IPS DF 19.7 (cell line): Measurements from ENCODE around the gene COL13A1.

ENCODE experiments used
- DNase-seq: peaks from one replicate; pipeline ENCODE4 v3.0.0-alpha.2; 2013; ENCODE audit warnings: low read depth, low spot score

COL13A1 gene

DNA sequence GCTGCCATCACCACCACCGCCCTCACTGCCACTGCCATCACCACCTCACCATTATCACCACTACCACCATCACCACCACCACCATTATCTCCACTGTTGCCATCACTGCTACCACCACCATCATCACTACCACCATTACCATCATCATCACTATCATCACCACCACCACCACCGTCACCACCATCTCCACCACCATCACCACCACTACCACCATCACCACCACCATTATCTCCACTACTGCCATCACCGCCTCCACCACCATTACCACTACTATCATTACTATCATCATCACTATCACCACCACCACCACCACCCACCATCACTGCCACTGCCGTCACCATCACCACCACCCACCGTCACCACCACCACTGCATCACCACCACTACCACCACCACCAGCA is 9.9 kb upstream of the COL13A1 start:
- no peak for DNase-seq

DNA sequence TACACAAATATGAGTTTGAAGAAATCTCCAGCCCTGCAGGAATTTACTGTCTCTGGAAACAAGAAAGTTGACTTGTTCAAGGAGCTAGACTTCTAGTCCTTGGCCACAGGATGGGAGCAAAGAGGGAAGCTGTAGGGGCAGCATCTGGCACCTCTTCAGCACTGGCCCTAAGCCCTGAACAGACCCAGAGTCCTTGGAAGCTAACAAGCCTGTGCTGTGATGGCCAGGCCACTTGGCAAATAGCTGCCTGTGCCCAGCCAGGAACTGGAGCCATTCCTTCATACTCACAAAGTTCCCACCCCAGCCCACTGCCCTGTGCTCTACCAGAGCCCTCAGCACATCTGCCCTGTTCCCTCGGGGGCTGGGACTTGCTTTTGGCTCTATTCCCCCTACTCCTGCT is 9.4 kb upstream of the COL13A1 start:
- DNase-seq = no peak

DNA sequence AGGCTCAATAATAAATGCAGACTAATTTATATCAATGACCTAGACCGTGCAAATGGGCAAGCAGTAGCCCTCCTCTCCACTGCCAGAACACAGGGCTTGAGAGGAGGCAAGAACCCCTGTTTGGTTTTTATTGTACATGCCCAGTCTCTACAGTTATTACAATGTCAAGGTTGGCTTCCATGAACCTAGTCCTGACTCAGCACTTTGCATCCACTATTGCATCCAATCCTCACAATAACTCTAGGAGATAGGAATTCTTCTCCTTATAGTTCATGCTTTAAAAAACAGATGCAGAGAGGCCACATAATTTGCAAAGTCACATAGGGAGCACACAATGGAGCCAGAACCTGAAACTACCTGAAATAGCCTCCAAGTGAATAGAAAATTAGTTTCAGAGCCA is 7.0 kb upstream of the COL13A1 start:
- DNase-seq = no peak

DNA sequence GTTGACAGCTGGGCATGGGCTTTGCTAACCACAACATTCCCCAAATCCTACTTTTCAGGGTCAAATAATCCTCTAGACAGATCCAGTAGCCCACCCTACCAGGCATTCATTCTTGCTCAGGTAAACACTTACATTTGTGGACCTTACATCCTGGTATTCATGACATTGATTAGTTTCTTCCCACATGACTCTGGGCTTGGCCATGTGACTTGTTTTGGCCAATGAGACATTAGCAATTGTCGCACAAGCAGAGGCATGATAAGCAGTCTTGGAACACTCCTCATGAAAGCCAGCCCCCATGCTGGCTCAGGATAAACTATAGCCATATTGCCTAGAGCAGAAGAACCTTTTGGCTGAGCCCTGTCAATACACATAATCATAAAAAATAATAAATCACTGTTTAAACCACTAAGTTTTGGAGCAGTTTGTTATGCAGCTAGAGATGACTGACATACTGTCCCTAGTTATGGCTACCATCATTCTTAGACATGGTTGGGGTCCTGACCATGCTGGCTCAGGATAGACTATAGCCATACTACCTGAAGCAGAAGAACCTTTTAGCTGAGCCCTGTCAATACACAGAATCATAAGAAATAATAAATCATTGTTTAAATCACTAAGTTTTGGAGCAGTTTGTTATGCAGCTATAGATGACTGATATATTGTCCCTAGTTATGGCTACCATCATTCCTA is 6.3 kb upstream of the COL13A1 start:
- DNase-seq = no peak

DNA sequence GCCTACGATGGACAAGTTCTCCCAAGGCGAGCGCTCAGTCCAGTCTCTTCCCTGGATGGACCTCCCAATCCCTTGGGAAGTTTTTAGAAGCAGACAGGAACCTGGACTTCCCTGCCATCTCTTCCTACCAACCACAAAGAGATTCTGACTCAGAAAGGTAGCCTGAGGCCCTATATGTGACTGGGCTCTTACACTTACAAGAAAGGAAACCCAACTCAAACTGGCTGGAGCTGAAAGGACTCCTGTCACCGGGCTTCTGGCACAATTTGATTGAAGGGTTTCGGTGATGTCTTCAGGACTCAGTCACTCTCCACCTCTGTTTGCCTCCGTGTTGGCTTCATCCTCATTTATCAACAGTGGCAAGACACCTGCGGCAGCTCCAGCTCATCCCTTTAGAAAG is 3.7 kb upstream of the COL13A1 start:
- no peak for DNase-seq

DNA sequence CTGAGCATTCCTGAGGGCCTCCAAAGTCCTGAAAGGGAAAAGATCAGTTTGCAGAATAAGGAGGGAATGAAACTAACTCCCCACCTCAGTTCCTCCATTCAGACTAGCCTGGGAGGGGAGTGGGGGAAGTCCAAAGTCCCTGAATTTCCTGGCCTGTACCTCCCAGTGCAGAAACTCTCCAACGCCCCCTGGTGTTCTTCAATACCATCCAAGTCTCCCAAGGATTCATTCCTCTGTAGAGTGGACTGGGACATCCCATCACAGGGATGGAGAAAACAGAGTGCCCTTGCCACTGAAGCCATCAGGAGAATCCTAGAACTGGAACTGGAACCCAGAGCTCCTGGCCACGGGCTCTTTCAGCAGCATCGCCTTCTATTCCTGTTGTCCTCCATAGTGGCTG is 1.6 kb upstream of the COL13A1 start:
- DNase-seq = no peak

DNA sequence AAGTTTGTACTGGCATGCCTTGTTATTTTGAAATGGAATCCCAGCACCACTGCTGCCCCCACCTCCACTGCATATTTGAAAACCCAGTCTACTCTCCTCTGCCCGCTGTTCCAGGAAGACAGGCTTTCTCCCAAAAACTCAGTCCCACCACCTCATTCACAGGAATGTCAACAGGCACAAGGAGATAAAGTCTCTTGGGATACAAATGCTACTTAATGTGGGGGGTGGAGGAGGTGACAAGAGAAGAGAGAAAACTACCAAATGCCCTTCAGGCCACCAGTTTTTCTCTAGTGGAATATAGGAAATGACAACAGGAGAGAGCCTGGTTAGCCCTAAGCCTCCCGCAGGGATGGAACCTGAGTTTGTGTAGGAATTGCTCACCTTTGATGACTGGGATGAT is 1.0 kb upstream of the COL13A1 start:
- DNase-seq = no peak

DNA sequence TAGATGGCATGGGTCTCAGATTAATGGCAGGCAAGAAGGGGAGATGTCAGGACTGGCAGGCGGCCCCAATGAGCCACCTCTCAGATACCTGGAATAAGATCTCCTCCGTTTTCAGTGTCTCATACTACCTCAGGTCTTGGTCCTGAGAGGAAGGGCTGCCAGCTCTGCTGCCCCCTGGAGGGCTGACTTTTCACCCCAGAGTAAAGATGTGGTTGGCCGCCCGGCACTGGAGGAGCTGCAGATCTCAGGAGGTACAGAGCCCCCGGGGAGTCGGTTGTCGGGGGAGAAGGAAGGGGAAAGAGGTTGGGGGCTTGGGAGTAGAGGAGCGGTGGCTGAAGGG is 642 bp upstream of the COL13A1 start:
- DNase-seq = no peak

DNA sequence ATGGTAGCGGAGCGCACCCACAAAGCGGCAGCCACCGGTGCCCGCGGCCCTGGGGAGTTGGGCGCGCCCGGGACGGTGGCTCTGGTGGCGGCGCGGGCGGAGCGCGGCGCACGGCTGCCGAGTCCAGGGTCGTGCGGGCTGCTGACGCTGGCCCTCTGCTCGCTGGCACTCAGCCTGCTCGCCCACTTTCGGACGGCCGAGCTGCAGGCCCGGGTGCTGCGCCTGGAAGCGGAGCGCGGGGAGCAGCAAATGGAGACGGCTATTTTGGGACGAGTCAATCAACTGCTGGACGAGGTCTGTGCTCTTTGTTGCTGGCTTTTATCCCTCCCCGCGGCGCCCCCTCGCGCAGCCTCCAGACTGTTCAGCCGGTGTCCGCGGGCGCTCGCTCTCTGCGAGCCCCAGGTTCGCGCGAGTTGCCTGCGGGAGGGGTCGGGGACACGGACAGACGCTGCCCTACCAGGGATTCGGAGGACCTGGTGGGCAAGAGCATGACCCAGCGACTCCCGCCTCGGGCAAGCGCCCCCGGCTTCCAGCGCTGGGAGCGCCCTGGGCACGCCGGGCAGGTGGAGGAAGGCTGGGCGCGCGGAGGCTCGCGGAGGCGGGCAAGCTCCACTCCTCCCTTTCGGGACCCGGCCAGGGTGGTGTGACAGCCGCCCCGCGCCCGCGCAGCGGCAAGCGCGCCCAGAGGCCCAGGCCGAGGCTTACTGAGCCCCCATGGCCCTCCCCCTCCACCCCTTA is 887 bp downstream of the COL13A1 start:
- DNase-seq = no peak

DNA sequence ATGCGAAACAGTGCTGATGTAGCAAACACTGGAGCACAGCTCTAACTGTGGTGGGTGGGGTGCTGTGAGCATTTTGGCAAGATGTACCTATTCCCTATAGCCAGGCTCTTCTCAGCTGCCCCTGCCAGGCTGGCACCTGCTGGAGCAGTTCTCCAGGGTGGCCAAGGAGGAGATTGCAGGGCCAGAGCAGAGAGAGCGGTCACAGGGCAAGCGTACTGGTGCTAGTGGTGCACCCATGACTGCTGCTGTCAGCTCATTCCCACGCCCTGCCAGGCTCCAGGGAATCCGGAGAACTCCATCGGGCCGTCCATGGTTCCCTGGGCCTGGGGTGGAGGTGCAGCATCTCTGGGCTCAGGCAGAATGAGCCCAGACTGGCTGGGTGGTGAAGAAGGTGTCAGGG is 2.1 kb downstream of the COL13A1 start:
- DNase-seq = no peak

DNA sequence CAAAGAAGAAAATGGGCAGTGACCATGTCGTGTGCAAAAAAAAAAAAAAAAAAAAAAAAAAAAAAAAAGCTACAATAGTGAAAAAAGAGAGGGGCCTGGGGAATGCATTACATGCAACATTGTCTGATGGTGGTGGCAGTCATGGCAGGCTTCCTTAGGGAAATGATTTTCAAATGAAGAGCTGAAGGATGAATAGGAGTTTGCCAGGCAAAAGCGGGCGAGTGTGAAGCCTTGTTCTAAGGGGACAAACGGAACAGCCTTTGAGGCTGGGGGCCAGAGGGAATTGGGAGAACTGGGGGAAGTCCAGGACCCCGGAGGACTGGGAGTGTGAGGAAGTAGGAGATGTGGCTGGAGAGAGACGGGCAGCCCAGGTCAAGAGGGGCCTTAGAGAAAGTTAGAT is 3.1 kb downstream of the COL13A1 start:
- no peak for DNase-seq

DNA sequence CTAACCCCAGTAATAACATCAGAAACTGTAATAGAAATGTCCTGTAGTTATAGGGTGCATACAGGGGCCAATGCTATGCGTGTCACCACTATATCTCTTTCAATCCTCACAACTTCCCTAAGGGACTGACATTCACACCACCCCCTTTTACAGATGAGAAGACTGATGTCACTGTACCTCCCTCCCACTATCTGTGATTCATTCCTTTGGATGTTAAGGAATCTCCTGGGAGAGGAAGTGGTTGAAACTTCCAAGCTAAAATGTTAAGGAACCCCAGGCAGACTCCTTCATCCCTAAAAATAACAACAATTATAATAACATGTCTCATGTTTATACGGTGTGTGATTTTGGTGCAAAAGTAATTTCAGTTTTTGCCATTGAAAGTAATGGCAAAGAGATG is 5.4 kb downstream of the COL13A1 start:
- DNase-seq = no peak

DNA sequence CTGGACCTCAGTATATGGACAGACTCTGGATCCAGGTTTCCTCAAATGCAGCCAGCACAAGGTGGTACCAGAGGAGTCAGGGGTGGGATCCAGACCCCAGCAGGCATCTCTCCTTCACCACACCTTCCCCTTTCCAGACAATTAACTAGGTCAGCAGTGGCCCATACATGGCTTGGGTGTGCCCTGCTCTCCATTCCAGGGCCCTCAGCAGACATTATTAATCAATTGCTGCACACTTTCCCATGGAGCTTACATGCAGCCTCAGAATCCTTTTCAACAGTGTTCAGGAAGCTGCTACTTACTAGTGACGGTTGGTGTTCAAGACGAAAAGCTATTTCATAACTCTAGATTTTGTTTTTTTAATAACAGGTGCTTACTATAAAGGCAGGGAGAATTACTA is 6.0 kb downstream of the COL13A1 start:
- DNase-seq = no peak

DNA sequence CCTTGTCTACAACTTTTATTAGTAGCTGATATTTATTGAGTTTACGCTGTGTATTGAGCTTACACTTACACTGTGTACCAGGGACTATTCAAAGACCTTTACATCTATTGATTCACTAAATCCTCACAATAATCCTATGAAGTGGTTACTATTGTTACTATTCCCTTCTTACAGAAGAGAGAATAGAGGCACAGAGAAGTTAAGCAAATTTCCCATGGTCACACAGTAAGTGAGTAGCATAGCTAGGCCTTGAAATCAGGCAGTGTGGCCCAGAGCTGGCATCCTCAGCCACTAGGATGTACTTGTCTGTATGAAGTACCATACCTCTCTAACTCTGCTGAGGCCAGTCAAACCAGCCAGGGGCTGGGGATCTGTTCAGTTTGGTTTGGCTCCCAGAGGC is 7.6 kb downstream of the COL13A1 start:
- no peak for DNase-seq

DNA sequence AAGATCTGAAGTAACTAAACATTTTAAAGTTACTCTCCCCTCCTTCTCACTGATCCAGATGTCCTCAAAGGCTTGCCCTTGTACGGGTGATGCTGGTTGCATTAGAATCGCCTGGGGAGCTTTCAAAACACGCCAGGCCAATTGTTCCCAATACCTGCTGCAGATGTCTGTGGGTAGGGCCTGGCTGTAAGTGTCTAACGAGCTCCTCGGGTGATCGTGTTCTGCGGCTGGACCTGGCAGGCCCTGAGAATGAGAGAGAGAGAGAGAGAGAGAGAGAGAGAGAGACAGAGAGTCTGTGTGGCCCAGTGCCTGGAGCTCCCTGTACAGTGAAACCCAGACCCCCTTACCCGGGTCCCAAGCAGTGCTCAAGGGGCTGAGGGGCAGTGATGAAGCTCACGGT is 8.4 kb downstream of the COL13A1 start:
- no peak for DNase-seq

DNA sequence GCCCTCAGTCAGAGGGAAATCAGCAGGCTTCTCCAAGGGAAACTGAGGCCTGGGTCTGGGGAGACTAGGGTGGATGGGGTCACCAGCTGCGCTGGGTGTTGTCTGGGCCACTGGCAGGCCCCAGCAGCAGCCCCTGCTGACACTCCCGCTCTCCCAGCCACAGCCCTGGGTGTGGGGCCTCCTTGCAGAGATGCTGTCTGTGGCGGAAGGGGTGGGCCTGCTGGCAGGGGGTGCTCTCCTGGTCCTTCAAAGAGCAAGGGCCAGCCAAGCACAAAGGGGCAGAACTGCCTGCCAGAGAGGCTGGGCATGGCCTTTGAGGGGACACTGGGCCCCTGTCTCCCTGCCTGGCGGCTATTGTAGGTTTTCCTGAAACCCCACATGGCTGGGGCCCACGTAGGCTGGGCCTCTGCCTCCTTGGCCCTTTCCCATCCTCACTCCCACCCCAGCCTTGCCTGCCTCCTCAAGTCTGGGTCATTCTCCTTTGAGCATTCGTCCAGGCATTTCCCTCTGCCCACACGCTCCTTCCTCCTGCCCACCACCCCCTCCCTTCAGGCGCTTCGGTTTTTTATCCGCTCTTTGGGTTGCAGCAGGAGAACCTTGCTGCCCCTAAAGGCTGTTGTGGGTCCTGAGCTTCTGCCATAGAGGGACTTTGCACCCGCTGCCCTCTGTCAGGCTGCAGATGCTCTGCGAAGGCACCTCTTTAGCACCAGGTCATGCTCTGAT is 9.1 kb downstream of the COL13A1 start:
- no peak for DNase-seq

DNA sequence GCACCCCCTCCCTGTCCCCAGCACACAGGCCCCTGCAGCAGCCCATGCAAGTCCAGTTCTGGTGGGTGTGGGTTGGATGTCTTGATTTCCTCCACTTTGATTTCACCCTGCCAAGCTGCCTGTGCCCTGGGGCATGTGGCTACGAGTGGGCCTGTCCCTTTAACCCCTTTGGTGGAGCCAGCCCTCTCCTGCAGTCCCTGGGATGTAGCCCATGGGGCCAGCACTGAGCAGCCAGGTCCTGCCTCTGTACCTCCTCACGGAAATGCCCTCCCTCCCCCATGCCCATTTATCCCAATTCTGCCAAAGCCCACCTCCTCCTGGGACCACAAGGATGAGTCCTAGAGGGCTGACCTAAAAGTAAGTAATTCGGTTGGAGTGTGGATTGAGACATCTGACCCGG is 11.9 kb downstream of the COL13A1 start:
- no peak for DNase-seq

DNA sequence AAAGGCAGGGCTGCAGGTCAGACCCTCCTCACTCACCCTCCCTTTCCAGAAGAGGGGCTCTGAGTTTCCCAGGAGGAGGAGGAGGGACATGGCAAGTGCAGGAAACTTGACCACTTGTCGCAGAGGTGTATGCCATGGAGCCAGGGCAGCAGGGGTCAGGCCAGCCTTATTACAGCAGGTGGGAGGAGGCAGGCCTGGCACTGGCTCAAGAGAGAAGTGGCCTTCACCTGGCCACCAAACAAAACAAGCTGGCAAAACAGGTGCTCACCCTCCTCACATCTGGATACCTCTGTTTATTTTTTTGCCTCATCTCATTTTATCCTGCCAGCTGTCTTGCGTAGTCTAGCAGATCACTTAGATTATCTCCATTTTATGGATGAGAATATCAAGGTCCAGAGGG is 12.5 kb downstream of the COL13A1 start:
- DNase-seq = no peak

DNA sequence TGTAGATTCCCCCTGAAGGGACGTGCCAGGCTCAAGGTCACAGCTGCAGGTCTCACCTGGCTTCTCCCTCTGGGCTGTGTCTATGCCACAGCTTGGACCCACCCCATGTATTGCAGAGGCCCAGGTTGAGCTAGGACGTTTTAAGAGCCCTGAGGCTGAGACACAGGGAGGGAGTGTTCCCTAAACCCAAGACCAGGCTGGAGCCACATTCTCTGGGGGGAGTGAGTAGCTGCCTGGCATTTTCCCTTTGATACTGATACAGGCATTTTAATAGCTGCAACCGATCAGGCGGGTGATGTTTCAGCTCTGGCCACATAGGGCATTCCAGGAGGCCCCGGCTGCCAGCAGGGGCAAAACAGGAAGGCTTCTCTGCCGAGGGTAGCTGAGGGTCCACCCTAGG is 13.4 kb downstream of the COL13A1 start:
- no peak for DNase-seq

DNA sequence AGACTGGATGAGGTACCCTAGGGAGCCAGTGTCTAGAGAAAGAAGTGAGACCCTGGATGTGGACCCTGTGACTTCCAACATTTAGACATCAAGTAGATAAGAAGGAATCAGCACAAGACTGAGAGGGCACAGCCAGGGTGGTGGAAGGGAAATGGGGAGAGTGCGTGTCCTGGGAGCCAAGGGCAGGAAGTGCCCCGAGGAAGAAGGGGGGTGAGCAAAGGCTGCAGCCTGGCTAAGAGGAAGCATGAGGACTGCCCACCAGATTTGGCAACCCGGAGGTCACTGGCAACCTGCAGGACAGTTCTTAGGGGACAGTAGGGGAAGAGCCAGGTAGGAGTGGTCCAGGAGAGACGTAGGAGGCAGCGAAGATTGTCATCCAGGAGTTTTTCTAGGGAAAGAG is 14.8 kb downstream of the COL13A1 start:
- no peak for DNase-seq

DNA sequence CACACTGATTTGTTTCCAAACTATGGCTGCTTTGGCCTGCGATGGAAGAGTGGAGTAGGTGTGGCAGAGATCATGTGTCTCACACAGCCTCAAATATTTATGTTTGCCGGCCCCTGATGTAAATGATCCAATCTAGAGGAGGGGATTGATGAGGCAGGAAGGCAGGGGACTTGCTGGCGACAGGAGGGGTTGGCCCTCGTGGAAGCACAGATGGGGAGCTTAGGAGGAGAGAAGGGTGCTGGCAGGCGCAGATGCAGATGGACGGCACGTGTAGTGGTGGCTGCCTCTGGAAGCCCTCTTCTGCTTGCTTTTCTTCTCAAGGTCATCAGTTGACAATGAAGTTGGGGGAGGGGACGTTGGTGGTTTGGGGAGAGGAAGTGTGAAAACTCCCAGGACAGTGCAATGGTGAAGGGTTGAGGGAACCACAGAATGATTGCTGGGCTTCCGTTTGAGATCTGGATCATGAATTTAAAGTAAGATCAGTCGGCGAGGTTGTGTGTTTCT is 15.4 kb downstream of the COL13A1 start:
- DNase-seq = no peak

DNA sequence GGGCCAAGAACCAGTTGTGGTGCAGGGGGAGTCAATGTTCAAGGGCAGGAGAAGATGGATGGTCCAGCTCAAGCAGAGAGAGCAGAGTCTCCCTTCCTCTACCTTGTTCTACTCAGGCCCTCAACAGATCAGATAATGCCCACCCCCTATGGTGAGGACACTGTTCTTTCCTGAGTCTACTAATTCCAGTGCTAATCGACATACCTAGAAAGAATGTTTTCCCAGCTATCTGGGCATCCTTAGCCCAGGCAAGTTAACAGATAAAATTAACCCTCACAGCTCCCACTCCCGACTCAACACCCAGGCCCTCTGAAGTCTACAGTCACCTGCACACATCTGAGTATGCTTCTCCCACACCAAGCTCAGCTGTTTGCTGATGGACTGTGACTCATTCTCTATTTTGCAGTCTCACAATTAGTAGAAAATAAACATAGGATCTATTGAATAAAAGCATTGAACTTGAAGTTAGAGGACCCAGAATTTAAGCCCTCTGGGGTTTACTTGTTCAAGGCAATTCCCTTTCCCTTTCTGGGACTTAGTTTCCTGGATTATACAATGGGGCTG is 17.1 kb downstream of the COL13A1 start:
- no peak for DNase-seq
